ENCODE data around the gene DIAPH1. TPM values are rescaled to one million over a fixed set of nuclear protein-coding genes. Genes with fewer than 3 reads are reported as not detected.

Gene DIAPH1
- total RNA-seq, 2 donors from 2014 or later: 34.8 to 57.7 TPM

DNA sequence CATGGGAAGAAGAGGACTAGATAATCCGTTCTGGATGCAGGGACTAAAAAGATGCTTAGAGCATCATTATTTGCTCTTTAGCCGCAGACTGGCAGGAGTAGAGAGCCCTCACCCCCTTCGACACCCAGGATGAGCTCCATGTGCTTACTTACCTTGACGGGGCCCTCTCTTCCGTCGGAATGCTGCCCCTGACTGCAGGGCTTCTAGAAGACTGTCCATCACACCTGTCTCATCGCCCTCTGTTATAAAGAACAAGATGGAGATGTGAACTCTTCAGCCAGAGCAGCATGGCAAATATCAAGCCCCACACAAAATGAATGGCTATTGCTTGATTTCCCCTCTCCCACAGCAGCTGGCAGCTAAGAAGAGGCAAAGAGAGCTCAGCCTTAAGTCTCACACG lies 94.8 kb downstream of the DIAPH1 start:
- Histone ChIP-seq H3K9me3 (no peaks in the 10 kb centered on the region), H3K27me3 (replicated peaks; ENCODE audit: insufficient read depth) (no peaks in the 10 kb centered on the region), H3K36me3 (no peaks in the 10 kb centered on the region), H3K27ac (no peak overlapping the region), H3K4me3 (no peak overlapping the region), H3K4me1 (replicated peaks) (peaks cover 6% of the 10 kb centered on the region)
- no peak for DNase-seq (ENCODE audit: low spot score)
- no peak for TF ChIP-seq POLR2A (IDR thresholded peaks at IDR 0.05)
- 72% methylated on average over 8 of the region's 8 CpGs for WGBS
- intact Hi-C loops (cut with DNase I): loop anchor here (10.0 kb wide), 1 partner anchor 109 kb away; the partner anchor contains the start of genes PCDHGA10 and PCDHGB7

DNA sequence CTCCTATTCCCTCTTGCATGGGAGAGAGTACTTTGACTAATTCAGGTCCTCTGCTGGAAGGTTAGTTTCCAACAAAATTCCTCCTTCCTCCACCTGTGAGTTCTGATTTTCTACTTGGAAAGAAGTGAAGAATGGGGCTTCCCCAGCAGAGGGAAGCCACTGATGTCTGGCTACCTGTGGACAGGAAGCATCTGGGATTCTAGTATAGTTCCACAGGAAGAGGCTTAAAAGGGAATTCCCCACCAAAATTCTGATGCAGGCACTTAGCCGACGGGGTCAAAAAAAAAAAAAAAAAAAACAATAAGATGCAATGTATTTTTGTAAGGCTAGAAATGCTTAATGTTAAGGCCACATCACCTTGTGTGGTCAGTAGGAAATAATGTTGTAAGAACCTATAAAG lies 96.5 kb downstream of the DIAPH1 start:
- intact Hi-C loops (cut with DNase I): loop anchor here (10.0 kb wide), 1 partner anchor 108 kb away; the partner anchor contains the start of genes PCDHGA10 and PCDHGB7
- Histone ChIP-seq H3K27ac (no peak overlapping the region), H3K4me1 (replicated peaks) (no peaks in the 10 kb centered on the region), H3K27me3 (replicated peaks; ENCODE audit: insufficient read depth) (no peaks in the 10 kb centered on the region), H3K9me3 (no peaks in the 10 kb centered on the region), H3K36me3 (no peaks in the 10 kb centered on the region), H3K4me3 (no peak overlapping the region)
- WGBS: 64% methylated on average over 2 of the region's 2 CpGs
- DNase-seq (ENCODE audit: low spot score): no peak
- TF ChIP-seq POLR2A (IDR thresholded peaks at IDR 0.05) (no peak), POLR2AphosphoS5 (IDR thresholded peaks at IDR 0.05) (no peak)
- TF ChIP-seq, protein P1, sequence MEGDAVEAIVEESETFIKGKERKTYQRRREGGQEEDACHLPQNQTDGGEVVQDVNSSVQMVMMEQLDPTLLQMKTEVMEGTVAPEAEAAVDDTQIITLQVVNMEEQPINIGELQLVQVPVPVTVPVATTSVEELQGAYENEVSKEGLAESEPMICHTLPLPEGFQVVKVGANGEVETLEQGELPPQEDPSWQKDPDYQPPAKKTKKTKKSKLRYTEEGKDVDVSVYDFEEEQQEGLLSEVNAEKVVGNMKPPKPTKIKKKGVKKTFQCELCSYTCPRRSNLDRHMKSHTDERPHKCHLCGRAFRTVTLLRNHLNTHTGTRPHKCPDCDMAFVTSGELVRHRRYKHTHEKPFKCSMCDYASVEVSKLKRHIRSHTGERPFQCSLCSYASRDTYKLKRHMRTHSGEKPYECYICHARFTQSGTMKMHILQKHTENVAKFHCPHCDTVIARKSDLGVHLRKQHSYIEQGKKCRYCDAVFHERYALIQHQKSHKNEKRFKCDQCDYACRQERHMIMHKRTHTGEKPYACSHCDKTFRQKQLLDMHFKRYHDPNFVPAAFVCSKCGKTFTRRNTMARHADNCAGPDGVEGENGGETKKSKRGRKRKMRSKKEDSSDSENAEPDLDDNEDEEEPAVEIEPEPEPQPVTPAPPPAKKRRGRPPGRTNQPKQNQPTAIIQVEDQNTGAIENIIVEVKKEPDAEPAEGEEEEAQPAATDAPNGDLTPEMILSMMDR (IDR thresholded peaks at IDR 0.05): no peak

- no peak for DNase-seq (ENCODE audit: low spot score)
- no peaks in the 10 kb centered on the region for H3K9me3 ChIP-seq
- peak overlapping the region; percentile 10 to 28 for H3K27ac ChIP-seq
- WGBS: 25% methylated on average over 2 of the region's 2 CpGs
- H3K4me1 ChIP-seq (replicated peaks): no peaks in the 10 kb centered on the region
- no peak overlapping the region for H3K4me3 ChIP-seq
- H3K27me3 ChIP-seq (replicated peaks; ENCODE audit: insufficient read depth): no peaks in the 10 kb centered on the region
- intact Hi-C loops (cut with DNase I): loop anchor here (10.0 kb wide), 1 partner anchor 107 kb away; the partner anchor contains the start of genes PCDHGA10 and PCDHGB7
- TF ChIP-seq POLR2AphosphoS5 (IDR thresholded peaks at IDR 0.05) (peak; percentile 34), POLR2A (IDR thresholded peaks at IDR 0.05) (peak; percentile 32)
- TF ChIP-seq, protein P1 (IDR thresholded peaks at IDR 0.05): peak in 1 of 4 experiments; percentile 5
- no peaks in the 10 kb centered on the region for H3K36me3 ChIP-seq
These were observed 97.5 kb downstream of the DIAPH1 start for GRCh38 chr5:141521244-141521781.

DNA sequence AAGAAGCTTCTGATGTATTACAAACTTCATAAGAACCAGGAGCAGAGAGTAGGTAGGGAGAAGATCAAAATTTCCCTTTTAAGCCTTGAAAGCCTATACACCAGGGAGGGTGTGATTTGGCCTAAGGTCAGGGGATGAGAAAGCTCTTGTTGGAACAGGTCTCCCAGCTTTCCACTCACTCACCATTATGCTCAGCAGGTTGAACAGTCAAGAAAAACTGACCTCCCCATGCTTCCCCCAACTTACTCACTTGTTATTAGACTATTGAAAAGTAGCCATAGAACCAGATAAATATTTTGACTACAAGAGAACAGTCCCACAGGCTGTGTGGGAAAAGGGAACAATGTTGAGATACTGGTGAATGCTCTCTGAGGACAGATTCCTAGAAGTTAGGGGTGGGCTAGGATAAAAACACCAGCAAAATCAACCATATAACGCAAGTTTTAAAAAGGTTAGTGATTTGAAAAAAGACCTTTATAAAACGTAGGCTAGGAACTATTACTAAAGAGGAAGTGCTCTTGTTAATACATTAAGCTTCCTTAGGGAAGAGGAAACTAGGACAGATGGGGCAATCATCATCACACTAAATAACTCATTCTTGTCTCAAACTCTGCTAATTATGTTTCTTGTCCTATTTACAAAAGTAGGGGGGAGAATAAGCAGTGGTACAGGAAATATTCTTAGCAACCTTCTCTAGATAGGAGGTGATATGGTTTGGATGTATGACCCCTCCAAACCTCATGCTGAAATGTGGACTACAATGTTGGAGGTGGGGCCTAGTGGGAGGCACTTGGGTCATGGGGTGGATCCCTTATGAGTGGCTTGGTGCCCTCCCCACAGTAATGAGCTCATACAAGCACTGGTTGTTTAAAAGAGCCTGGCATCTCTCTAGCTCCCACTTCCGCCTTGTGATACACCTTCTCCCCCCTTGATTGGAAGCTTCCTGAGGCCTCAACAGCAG lies 98.9 kb downstream of the DIAPH1 start:
- intact Hi-C loops (cut with DNase I): loop anchor here (10.0 kb wide), 1 partner anchor 105 kb away; the partner anchor contains the start of genes PCDHGA10 and PCDHGB7
- no peaks in the 10 kb centered on the region for H3K4me1 ChIP-seq (replicated peaks)
- no peak overlapping the region for H3K27ac ChIP-seq
- TF ChIP-seq POLR2A (IDR thresholded peaks at IDR 0.05): no peak
- no peak for TF ChIP-seq POLR2AphosphoS5 (IDR thresholded peaks at IDR 0.05)
- TF ChIP-seq, protein P1 (IDR thresholded peaks at IDR 0.05): no peak
- no peak for DNase-seq (ENCODE audit: low spot score)
- H3K9me3 ChIP-seq: no peaks in the 10 kb centered on the region
- no peak overlapping the region for H3K4me3 ChIP-seq
- 79% methylated on average over 3 of the region's 3 CpGs for WGBS
- no peaks in the 10 kb centered on the region for H3K27me3 ChIP-seq (replicated peaks; ENCODE audit: insufficient read depth)
- H3K36me3 ChIP-seq: no peaks in the 10 kb centered on the region

GRCh38 chr5:141518618-141519015 lies 100.2 kb downstream of the DIAPH1 start:
- Histone ChIP-seq H3K27me3 (replicated peaks; ENCODE audit: insufficient read depth) (no peaks in the 10 kb centered on the region), H3K4me1 (replicated peaks) (peaks cover 4% of the 10 kb centered on the region), H3K9me3 (no peaks in the 10 kb centered on the region), H3K36me3 (no peaks in the 10 kb centered on the region), H3K4me3 (no peak overlapping the region), H3K27ac (no peak overlapping the region)
- intact Hi-C loops (cut with DNase I): no loop called here
- TF ChIP-seq POLR2AphosphoS5 (IDR thresholded peaks at IDR 0.05) (no peak), POLR2A (IDR thresholded peaks at IDR 0.05) (no peak)
- TF ChIP-seq, protein P1 (IDR thresholded peaks at IDR 0.05): no peak
- no peak for DNase-seq (ENCODE audit: low spot score)
- 95% methylated on average over 1 of the region's 1 CpG for WGBS

Data from prostate gland (tissue), 2 donors.